ENCODE results near the gene EEFSEC.

DNA sequence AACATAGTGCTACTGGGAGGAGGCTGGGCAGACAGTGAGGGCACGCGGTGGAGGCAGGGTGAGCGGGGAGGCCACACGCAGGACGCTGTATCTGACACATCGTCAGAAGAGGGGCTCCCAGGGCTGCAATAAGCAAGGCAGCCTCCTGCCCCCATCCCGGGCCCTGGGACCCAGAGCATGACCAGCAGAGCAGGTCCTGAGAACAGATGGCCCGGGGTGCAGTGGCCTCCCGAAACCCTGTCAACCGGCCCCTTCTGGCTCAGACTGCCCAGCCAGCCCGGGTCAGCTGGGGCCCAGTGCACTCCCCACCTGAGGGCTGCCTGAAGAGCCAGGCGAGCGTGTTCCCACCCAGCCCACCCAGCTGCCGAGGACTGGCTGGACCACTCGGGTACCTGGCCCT, 276.0 kb downstream of the EEFSEC start:
- TF ChIP-seq EZH2phosphoT487 (IDR thresholded peaks at IDR 0.05; ENCODE audit: unreplicated experiment): no peak
- no peak for TF ChIP-seq JUNB (IDR thresholded peaks at IDR 0.05; ENCODE audit: unreplicated experiment)
- no peak for TF ChIP-seq POLR2AphosphoS5 (IDR thresholded peaks at IDR 0.05; ENCODE audit: low read depth)
- TF ChIP-seq, protein P1, sequence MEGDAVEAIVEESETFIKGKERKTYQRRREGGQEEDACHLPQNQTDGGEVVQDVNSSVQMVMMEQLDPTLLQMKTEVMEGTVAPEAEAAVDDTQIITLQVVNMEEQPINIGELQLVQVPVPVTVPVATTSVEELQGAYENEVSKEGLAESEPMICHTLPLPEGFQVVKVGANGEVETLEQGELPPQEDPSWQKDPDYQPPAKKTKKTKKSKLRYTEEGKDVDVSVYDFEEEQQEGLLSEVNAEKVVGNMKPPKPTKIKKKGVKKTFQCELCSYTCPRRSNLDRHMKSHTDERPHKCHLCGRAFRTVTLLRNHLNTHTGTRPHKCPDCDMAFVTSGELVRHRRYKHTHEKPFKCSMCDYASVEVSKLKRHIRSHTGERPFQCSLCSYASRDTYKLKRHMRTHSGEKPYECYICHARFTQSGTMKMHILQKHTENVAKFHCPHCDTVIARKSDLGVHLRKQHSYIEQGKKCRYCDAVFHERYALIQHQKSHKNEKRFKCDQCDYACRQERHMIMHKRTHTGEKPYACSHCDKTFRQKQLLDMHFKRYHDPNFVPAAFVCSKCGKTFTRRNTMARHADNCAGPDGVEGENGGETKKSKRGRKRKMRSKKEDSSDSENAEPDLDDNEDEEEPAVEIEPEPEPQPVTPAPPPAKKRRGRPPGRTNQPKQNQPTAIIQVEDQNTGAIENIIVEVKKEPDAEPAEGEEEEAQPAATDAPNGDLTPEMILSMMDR (conservative IDR thresholded peaks at IDR 0.05; ENCODE audit: low read depth in 2 of 2): no peak
- TF ChIP-seq EZH2 (IDR thresholded peaks at IDR 0.05; ENCODE audit: low read depth, unreplicated experiment): no peak
- TF ChIP-seq, protein P2, sequence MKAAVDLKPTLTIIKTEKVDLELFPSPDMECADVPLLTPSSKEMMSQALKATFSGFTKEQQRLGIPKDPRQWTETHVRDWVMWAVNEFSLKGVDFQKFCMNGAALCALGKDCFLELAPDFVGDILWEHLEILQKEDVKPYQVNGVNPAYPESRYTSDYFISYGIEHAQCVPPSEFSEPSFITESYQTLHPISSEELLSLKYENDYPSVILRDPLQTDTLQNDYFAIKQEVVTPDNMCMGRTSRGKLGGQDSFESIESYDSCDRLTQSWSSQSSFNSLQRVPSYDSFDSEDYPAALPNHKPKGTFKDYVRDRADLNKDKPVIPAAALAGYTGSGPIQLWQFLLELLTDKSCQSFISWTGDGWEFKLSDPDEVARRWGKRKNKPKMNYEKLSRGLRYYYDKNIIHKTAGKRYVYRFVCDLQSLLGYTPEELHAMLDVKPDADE (IDR thresholded peaks at IDR 0.05): no peak
- TF ChIP-seq, protein P3, sequence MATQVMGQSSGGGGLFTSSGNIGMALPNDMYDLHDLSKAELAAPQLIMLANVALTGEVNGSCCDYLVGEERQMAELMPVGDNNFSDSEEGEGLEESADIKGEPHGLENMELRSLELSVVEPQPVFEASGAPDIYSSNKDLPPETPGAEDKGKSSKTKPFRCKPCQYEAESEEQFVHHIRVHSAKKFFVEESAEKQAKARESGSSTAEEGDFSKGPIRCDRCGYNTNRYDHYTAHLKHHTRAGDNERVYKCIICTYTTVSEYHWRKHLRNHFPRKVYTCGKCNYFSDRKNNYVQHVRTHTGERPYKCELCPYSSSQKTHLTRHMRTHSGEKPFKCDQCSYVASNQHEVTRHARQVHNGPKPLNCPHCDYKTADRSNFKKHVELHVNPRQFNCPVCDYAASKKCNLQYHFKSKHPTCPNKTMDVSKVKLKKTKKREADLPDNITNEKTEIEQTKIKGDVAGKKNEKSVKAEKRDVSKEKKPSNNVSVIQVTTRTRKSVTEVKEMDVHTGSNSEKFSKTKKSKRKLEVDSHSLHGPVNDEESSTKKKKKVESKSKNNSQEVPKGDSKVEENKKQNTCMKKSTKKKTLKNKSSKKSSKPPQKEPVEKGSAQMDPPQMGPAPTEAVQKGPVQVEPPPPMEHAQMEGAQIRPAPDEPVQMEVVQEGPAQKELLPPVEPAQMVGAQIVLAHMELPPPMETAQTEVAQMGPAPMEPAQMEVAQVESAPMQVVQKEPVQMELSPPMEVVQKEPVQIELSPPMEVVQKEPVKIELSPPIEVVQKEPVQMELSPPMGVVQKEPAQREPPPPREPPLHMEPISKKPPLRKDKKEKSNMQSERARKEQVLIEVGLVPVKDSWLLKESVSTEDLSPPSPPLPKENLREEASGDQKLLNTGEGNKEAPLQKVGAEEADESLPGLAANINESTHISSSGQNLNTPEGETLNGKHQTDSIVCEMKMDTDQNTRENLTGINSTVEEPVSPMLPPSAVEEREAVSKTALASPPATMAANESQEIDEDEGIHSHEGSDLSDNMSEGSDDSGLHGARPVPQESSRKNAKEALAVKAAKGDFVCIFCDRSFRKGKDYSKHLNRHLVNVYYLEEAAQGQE (IDR thresholded peaks at IDR 0.05; ENCODE audit: unreplicated experiment): no peak
- no peak for TF ChIP-seq NANOG (IDR thresholded peaks at IDR 0.05; ENCODE audit: borderline replicate concordance)
- TF ChIP-seq ZNF114 (CRISPR knock-in tag; IDR thresholded peaks at IDR 0.05): no peak
- no peak for TF ChIP-seq CREB1 (CRISPR knock-in tag; IDR thresholded peaks at IDR 0.05; ENCODE audit: low read depth)
